Dendritic cell treated with granulocyte-macrophage colony-stimulating factor and Interleukin-4, amounts not matched to agents 40 ng/mL and 50 ng/mL, for 4 days (primary cell): ENCODE data around the gene ZFHX3.

Source experiments
- H3K27ac Mint-ChIP-seq: one replicate; pipeline ENCODE4 v1.8.0; 2022; ENCODE audit warnings: mild to moderate bottlenecking, mixed read lengths
- H3K27me3 Mint-ChIP-seq: one replicate; pipeline ENCODE4 v1.8.0; 2022; ENCODE audit warnings: mild to moderate bottlenecking, mixed read lengths
- H3K36me3 Mint-ChIP-seq: one replicate; pipeline ENCODE4 v1.8.0; 2022; ENCODE audit warnings: low read depth, mixed read lengths
- H3K4me1 Mint-ChIP-seq: one replicate; pipeline ENCODE4 v1.8.0; 2022; ENCODE audit warnings: low read depth, mixed read lengths
- H3K4me3 Mint-ChIP-seq: one replicate; pipeline ENCODE4 v1.8.0; 2022; ENCODE audit warnings: mild to moderate bottlenecking, moderate library complexity, mixed read lengths
- H3K9me3 Mint-ChIP-seq: one replicate; pipeline ENCODE4 v1.8.0; 2022; ENCODE audit warnings: mixed read lengths
- intact Hi-C: fragments of 100-400 bp; cut with micrococcal nuclease; formaldehyde crosslinking; loops from one replicate; pipeline ENCODE4 v1.15.0; 2022

The ZFHX3 gene

GRCh38 chr16:73036074-73036826 is 11.7 kb downstream of the ZFHX3 start:
- H3K9me3 Mint-ChIP-seq, result no peaks in the 10 kb centered on the region
- H3K4me1 Mint-ChIP-seq, result peaks cover 70% of the 10 kb centered on the region
- intact Hi-C loops, result loop anchor here (5.0 kb wide), 1 partner anchor 161 kb away; no protein-coding TSS in a partner anchor
- peak overlapping the region; percentile 30 for H3K4me3 Mint-ChIP-seq
- peak overlapping the region; percentile 56 for H3K27ac Mint-ChIP-seq
- no peaks in the 10 kb centered on the region for H3K36me3 Mint-ChIP-seq
- H3K27me3 Mint-ChIP-seq, result peaks cover 27% of the 10 kb centered on the region

GRCh38 chr16:73034374-73034773 is 13.6 kb downstream of the ZFHX3 start:
- Mint-ChIP-seq H3K36me3 (no peaks in the 10 kb centered on the region), H3K27ac (no peak overlapping the region)
- intact Hi-C loops, result no loop called here

GRCh38 chr16:73033271-73033998 is 14.5 kb downstream of the ZFHX3 start:
- intact Hi-C loops, result no loop called here
- H3K9me3 Mint-ChIP-seq, result no peaks in the 10 kb centered on the region
- H3K4me3 Mint-ChIP-seq, result no peak overlapping the region
- peak overlapping the region; percentile 11 for H3K27ac Mint-ChIP-seq
- peaks cover 27% of the 10 kb centered on the region for H3K27me3 Mint-ChIP-seq
- H3K36me3 Mint-ChIP-seq, result no peaks in the 10 kb centered on the region
- H3K4me1 Mint-ChIP-seq, result peaks cover 70% of the 10 kb centered on the region

More at GRCh38 chr16:73034374-73034773, 13.6 kb downstream of the ZFHX3 start:
- Mint-ChIP-seq H3K27me3 (peaks cover 27% of the 10 kb centered on the region), H3K9me3 (no peaks in the 10 kb centered on the region), H3K4me1 (peaks cover 73% of the 10 kb centered on the region), H3K4me3 (no peak overlapping the region)

- Mint-ChIP-seq H3K27me3 (peaks cover 23% of the 10 kb centered on the region), H3K4me1 (peaks cover 65% of the 10 kb centered on the region), H3K4me3 (no peak overlapping the region), H3K36me3 (no peaks in the 10 kb centered on the region), H3K27ac (peak overlapping the region; percentile 11), H3K9me3 (no peaks in the 10 kb centered on the region)
- intact Hi-C loops, result no loop called here
Measured at GRCh38 chr16:73032541-73033270, 15.2 kb downstream of the ZFHX3 start.

GRCh38 chr16:73031984-73032383 is 15.9 kb downstream of the ZFHX3 start:
- H3K4me3 Mint-ChIP-seq, result peak overlapping the region; percentile 10
- peaks cover 18% of the 10 kb centered on the region for H3K27me3 Mint-ChIP-seq
- H3K27ac Mint-ChIP-seq, result peak overlapping the region; percentile 1
- H3K36me3 Mint-ChIP-seq, result no peaks in the 10 kb centered on the region
- peaks cover 58% of the 10 kb centered on the region for H3K4me1 Mint-ChIP-seq
- H3K9me3 Mint-ChIP-seq, result no peaks in the 10 kb centered on the region
- intact Hi-C loops, result no loop called here

GRCh38 chr16:73031155-73031866 is 16.6 kb downstream of the ZFHX3 start:
- Mint-ChIP-seq H3K27me3 (peaks cover 14% of the 10 kb centered on the region), H3K4me1 (peaks cover 51% of the 10 kb centered on the region), H3K9me3 (no peaks in the 10 kb centered on the region), H3K27ac (peak overlapping the region; percentile 1), H3K36me3 (no peaks in the 10 kb centered on the region), H3K4me3 (no peak overlapping the region)
- intact Hi-C loops, result no loop called here

GRCh38 chr16:73028721-73029361 is 19.1 kb downstream of the ZFHX3 start:
- H3K4me3 Mint-ChIP-seq, result no peak overlapping the region
- peaks cover 47% of the 10 kb centered on the region for H3K4me1 Mint-ChIP-seq
- H3K36me3 Mint-ChIP-seq, result no peaks in the 10 kb centered on the region
- H3K27ac Mint-ChIP-seq, result no peak overlapping the region
- no peaks in the 10 kb centered on the region for H3K9me3 Mint-ChIP-seq
- peaks cover under 1% of the 10 kb centered on the region for H3K27me3 Mint-ChIP-seq
- intact Hi-C loops, result no loop called here

GRCh38 chr16:73028263-73028662 is 19.7 kb downstream of the ZFHX3 start:
- Mint-ChIP-seq H3K36me3 (no peaks in the 10 kb centered on the region), H3K4me1 (peaks cover 41% of the 10 kb centered on the region), H3K27me3 (no peaks in the 10 kb centered on the region), H3K27ac (no peak overlapping the region), H3K9me3 (no peaks in the 10 kb centered on the region), H3K4me3 (no peak overlapping the region)
- intact Hi-C loops, result no loop called here

- no peaks in the 10 kb centered on the region for H3K9me3 Mint-ChIP-seq
- H3K36me3 Mint-ChIP-seq, result no peaks in the 10 kb centered on the region
- no peaks in the 10 kb centered on the region for H3K27me3 Mint-ChIP-seq
- no peak overlapping the region for H3K27ac Mint-ChIP-seq
- peaks cover 36% of the 10 kb centered on the region for H3K4me1 Mint-ChIP-seq
- intact Hi-C loops, result no loop called here
- no peak overlapping the region for H3K4me3 Mint-ChIP-seq
Measured at GRCh38 chr16:73027685-73028111, 20.2 kb downstream of the ZFHX3 start.

- H3K27me3 Mint-ChIP-seq, result no peaks in the 10 kb centered on the region
- H3K4me3 Mint-ChIP-seq, result no peak overlapping the region
- H3K36me3 Mint-ChIP-seq, result no peaks in the 10 kb centered on the region
- H3K27ac Mint-ChIP-seq, result no peak overlapping the region
- intact Hi-C loops, result no loop called here
- H3K4me1 Mint-ChIP-seq, result peaks cover 29% of the 10 kb centered on the region
- no peaks in the 10 kb centered on the region for H3K9me3 Mint-ChIP-seq
Measured at GRCh38 chr16:73026754-73027684, 20.9 kb downstream of the ZFHX3 start.

- H3K27me3 Mint-ChIP-seq, result no peaks in the 10 kb centered on the region
- H3K9me3 Mint-ChIP-seq, result no peaks in the 10 kb centered on the region
- H3K27ac Mint-ChIP-seq, result no peak overlapping the region
- H3K36me3 Mint-ChIP-seq, result no peaks in the 10 kb centered on the region
- peaks cover 18% of the 10 kb centered on the region for H3K4me1 Mint-ChIP-seq
- no peak overlapping the region for H3K4me3 Mint-ChIP-seq
- intact Hi-C loops, result no loop called here
Measured at GRCh38 chr16:73025856-73026210, 22.1 kb downstream of the ZFHX3 start.

GRCh38 chr16:73025151-73025855 is 22.6 kb downstream of the ZFHX3 start:
- Mint-ChIP-seq H3K4me3 (no peak overlapping the region), H3K27ac (no peak overlapping the region), H3K9me3 (no peaks in the 10 kb centered on the region), H3K27me3 (no peaks in the 10 kb centered on the region), H3K4me1 (peaks cover 18% of the 10 kb centered on the region), H3K36me3 (no peaks in the 10 kb centered on the region)
- intact Hi-C loops, result no loop called here
